WTC11 (cell line): ENCODE measurements around the gene TRIM40. TPM values are rescaled to one million over a fixed set of nuclear protein-coding genes. Genes with fewer than 3 reads are reported as not detected.

Source experiments
- ATAC-seq: fragments of 200-7000 bp; cut with Tn5 transposase; 2 replicates; pipeline ENCODE4 v1.10.0; 2021; ENCODE audit warnings: mild to moderate bottlenecking, moderate library complexity
- CTCF ChIA-PET: fragments of 300-600 bp; sonication (Branson Sonifier 250); formaldehyde crosslinking; loops from one replicate; lab custom pipeline; 2021; ENCODE audit warnings: antibody characterized with exemption; lab: Charles Lee
- POLR2A ChIA-PET: fragments of 350-600 bp; sonication (Branson Sonifier 250); formaldehyde crosslinking; loops from one replicate; lab custom pipeline; 2021; ENCODE audit warnings: antibody characterized with exemption; lab: Charles Lee
- DNase-seq: peaks from one replicate; pipeline ENCODE4 v3.0.0; 2021; ENCODE audit warnings: low spot score
- H3K27ac Mint-ChIP-seq: 2 replicates; pipeline ENCODE4 v1.8.0; 2021; ENCODE audit warnings: mixed read lengths
- H3K27me3 Mint-ChIP-seq: 2 replicates; pipeline ENCODE4 v1.8.0; 2021; ENCODE audit warnings: low read depth, mild to moderate bottlenecking, moderate library complexity, mixed read lengths
- H3K36me3 Mint-ChIP-seq: 2 replicates; pipeline ENCODE4 v1.8.0; 2021; ENCODE audit warnings: mixed read lengths
- H3K4me1 Mint-ChIP-seq: 2 replicates; pipeline ENCODE4 v1.8.0; 2022; ENCODE audit warnings: mixed read lengths
- H3K4me3 Mint-ChIP-seq: 2 replicates; pipeline ENCODE4 v1.8.0; 2021; ENCODE audit warnings: mild to moderate bottlenecking, moderate library complexity, mixed read lengths
- H3K9me3 Mint-ChIP-seq: 2 replicates; pipeline ENCODE4 v1.8.0; 2021; ENCODE audit warnings: mixed read lengths
- ARID4B ChIP-seq: sonication (generic); formaldehyde crosslinking; IDR thresholded peaks from 2 replicates; pipeline ENCODE4 v1.8.0; 2023; ENCODE audit warnings: missing genetic modification reagents, mild to moderate bottlenecking, borderline replicate concordance
- ATF2 ChIP-seq: sonication (generic); formaldehyde crosslinking; IDR thresholded peaks from 2 replicates; pipeline ENCODE4 v1.8.1; 2022; ENCODE audit warnings: low read depth, missing genetic modification reagents, borderline replicate concordance
- ATF3 ChIP-seq: sonication (generic); formaldehyde crosslinking; conservative IDR thresholded peaks from 2 replicates; pipeline ENCODE4 v1.8.1; 2022; ENCODE audit warnings: mild to moderate bottlenecking, missing genetic modification reagents
- ESRRA ChIP-seq: sonication (generic); formaldehyde crosslinking; IDR thresholded peaks from 2 replicates; pipeline ENCODE4 v1.8.1; 2022; ENCODE audit warnings: mild to moderate bottlenecking, missing genetic modification reagents, borderline replicate concordance
- FOXJ3 ChIP-seq: sonication (generic); formaldehyde crosslinking; IDR thresholded peaks from 2 replicates; pipeline ENCODE4 v1.9.0; 2021; ENCODE audit warnings: missing genetic modification reagents, mild to moderate bottlenecking, borderline replicate concordance
- FOXP4 ChIP-seq: sonication (generic); formaldehyde crosslinking; IDR thresholded peaks from 2 replicates; pipeline ENCODE4 v1.8.0; 2022; ENCODE audit warnings: mild to moderate bottlenecking, missing genetic modification reagents
- GTF2I ChIP-seq: fragments of 250-450 bp; sonication (Bioruptor Pico); conservative IDR thresholded peaks from 2 replicates; pipeline ENCODE4 v1.4.0; 2021; ENCODE audit warnings: mild to moderate bottlenecking
- JUN ChIP-seq: sonication (generic); formaldehyde crosslinking; IDR thresholded peaks from 2 replicates; pipeline ENCODE4 v1.8.0; 2023; ENCODE audit warnings: mild to moderate bottlenecking, missing genetic modification reagents
- MAX ChIP-seq: sonication (generic); formaldehyde crosslinking; IDR thresholded peaks from 2 replicates; pipeline ENCODE4 v1.8.0; 2022; ENCODE audit warnings: mild to moderate bottlenecking, missing genetic modification reagents
- MLX ChIP-seq: sonication (generic); formaldehyde crosslinking; IDR thresholded peaks from 2 replicates; pipeline ENCODE4 v1.8.1; 2023; ENCODE audit warnings: mild to moderate bottlenecking, missing genetic modification reagents, moderate library complexity
- MXD4 ChIP-seq: fragments of 250-450 bp; sonication (Bioruptor Pico); IDR thresholded peaks from 2 replicates; pipeline ENCODE4 v1.8.0; 2021; ENCODE audit warnings: mild to moderate bottlenecking, moderate library complexity, borderline replicate concordance
- NR2C2 ChIP-seq: sonication (generic); formaldehyde crosslinking; IDR thresholded peaks from 2 replicates; pipeline ENCODE4 v1.8.0; 2022; ENCODE audit warnings: mild to moderate bottlenecking, missing genetic modification reagents
- OVOL2 ChIP-seq: fragments of 250-450 bp; sonication (Bioruptor Pico); IDR thresholded peaks from 2 replicates; pipeline ENCODE4 v1.9.0; 2021; ENCODE audit warnings: mild to moderate bottlenecking, borderline replicate concordance
- STAT6 ChIP-seq: sonication (generic); formaldehyde crosslinking; conservative IDR thresholded peaks from 2 replicates; pipeline ENCODE4 v1.8.1; 2023; ENCODE audit warnings: mild to moderate bottlenecking, low read depth, missing genetic modification reagents, moderate library complexity
- ZNF232 ChIP-seq: sonication (generic); formaldehyde crosslinking; IDR thresholded peaks from 2 replicates; pipeline ENCODE4 v1.8.0; 2022; ENCODE audit warnings: mild to moderate bottlenecking, missing genetic modification reagents
- total RNA-seq: library from RNA; stranded (reverse); gene quantifications from 3 replicates; pipeline ENCODE4 v1.2.3, GENCODE V29; 2021

The TRIM40 gene
- total RNA-seq, 1 experiment from 2014 or later: not detected

- no peaks in the 10 kb centered on the region for H3K36me3 Mint-ChIP-seq
- H3K4me1 Mint-ChIP-seq: no peaks in the 10 kb centered on the region
- TF ChIP-seq NR2C2 (CRISPR knock-in tag) (no peak), ESRRA (CRISPR knock-in tag) (no peak), GTF2I (CRISPR knock-in tag) (no peak), ATF2 (CRISPR knock-in tag) (no peak), ARID4B (CRISPR knock-in tag) (no peak), MLX (CRISPR knock-in tag) (no peak), ZNF232 (no peak), FOXP4 (CRISPR knock-in tag) (no peak), OVOL2 (CRISPR knock-in tag) (no peak), MAX (CRISPR knock-in tag) (no peak), JUN (no peak), STAT6 (CRISPR knock-in tag) (no peak), ATF3 (no peak), MXD4 (no peak), FOXJ3 (CRISPR knock-in tag) (no peak)
- no peak for ATAC-seq
- no peaks in the 10 kb centered on the region for H3K9me3 Mint-ChIP-seq
- no peak overlapping the region for H3K27ac Mint-ChIP-seq
- ChIA-PET CTCF (interaction anchor here (0.9 to 3.0 kb wide), 3 partner anchors 10 to 17 kb away, joined by 6 to 10 read pairs (median 7); no protein-coding TSS in a partner anchor), POLR2A (no interaction called here)
- no peak for DNase-seq
- H3K27me3 Mint-ChIP-seq: peaks cover 55% of the 10 kb centered on the region
- no peak overlapping the region for H3K4me3 Mint-ChIP-seq
Observed at GRCh38 chr6:30113841-30114240, 22.1 kb upstream of the TRIM40 start.
